HG02938 (cell line): Measurements from ENCODE around the gene CMTM6.
A peak's percentile ranks its signal among the peaks of the same experiment; 100 is the strongest.
"Not testable (repeated sequence)": the region's sequence is repeated elsewhere in the genome, so short reads cannot be mapped to it uniquely, and the experiment has no call there.

ENCODE experiments used
- ATAC-seq: cut with Tn5 transposase; IDR thresholded peaks from one replicate; pipeline ENCODE4 v1.9.1; 2021; ENCODE audit warnings: mild to moderate bottlenecking, moderate library complexity; ENCODE audit not compliant: unreplicated experiment

CMTM6 gene

GRCh38 chr3:32467333-32468070 is 35.1 kb downstream of the CMTM6 start:
- ATAC-seq: peak; percentile 53

- not testable (repeated sequence) for ATAC-seq
Measured at GRCh38 chr3:32466808-32467207, 35.8 kb downstream of the CMTM6 start.

- ATAC-seq: not testable (repeated sequence)
Measured at GRCh38 chr3:32464726-32465125, 37.9 kb downstream of the CMTM6 start.

- ATAC-seq: not testable (repeated sequence)
Measured at GRCh38 chr3:32463415-32463814, 39.2 kb downstream of the CMTM6 start.

GRCh38 chr3:32462191-32462986 is 40.3 kb downstream of the CMTM6 start:
- not testable (repeated sequence) for ATAC-seq

- not testable (repeated sequence) for ATAC-seq
Measured at GRCh38 chr3:32460817-32461496, 41.7 kb downstream of the CMTM6 start.

- peak; percentile 97 for ATAC-seq
Measured at GRCh38 chr3:32460031-32460749, 42.5 kb downstream of the CMTM6 start.

GRCh38 chr3:32459450-32459849 is 43.2 kb downstream of the CMTM6 start:
- no peak for ATAC-seq

GRCh38 chr3:32457971-32458471 is 44.6 kb downstream of the CMTM6 start:
- ATAC-seq: no peak

- no peak for ATAC-seq
Measured at GRCh38 chr3:32456429-32457130, 46.1 kb downstream of the CMTM6 start.

GRCh38 chr3:32455609-32456428 is 46.8 kb downstream of the CMTM6 start:
- no peak for ATAC-seq

- ATAC-seq: no peak
Measured at GRCh38 chr3:32454731-32455608, 47.7 kb downstream of the CMTM6 start.

GRCh38 chr3:32454111-32454510 is 48.5 kb downstream of the CMTM6 start:
- ATAC-seq: no peak

- ATAC-seq: no peak
Measured at GRCh38 chr3:32453346-32453745, 49.3 kb downstream of the CMTM6 start.

- ATAC-seq: no peak
Measured at GRCh38 chr3:32452009-32452408, 50.6 kb downstream of the CMTM6 start.

- ATAC-seq: no peak
Measured at GRCh38 chr3:32450992-32451659, 51.5 kb downstream of the CMTM6 start.

GRCh38 chr3:32450426-32450825 is 52.2 kb downstream of the CMTM6 start:
- ATAC-seq: no peak

- no peak for ATAC-seq
Measured at GRCh38 chr3:32449691-32450090, 53.0 kb downstream of the CMTM6 start.
